MM.1S (cell line): Measurements from ENCODE around the gene GRAMD1A.
"Not testable (repeated sequence)": the region's sequence is repeated elsewhere in the genome, so short reads cannot be mapped to it uniquely, and the experiment has no call there.

ENCODE experiments used
- DNase-seq: peaks from one replicate; pipeline ENCODE4 v3.0.0-alpha.2; 2015
- H2AFZ ChIP-seq: fragments of 300-600 bp; sonication (generic); 2 replicates; pipeline ENCODE4 v1.6.0; 2016; ENCODE audit warnings: antibody characterized with exemption, low read length
- H3F3A ChIP-seq: fragments of 300-600 bp; sonication (generic); 2 replicates; pipeline ENCODE4 v1.6.1; 2016; ENCODE audit warnings: mild to moderate bottlenecking, antibody characterized with exemption, low read length, moderate library complexity, mixed read lengths; ENCODE audit not compliant: insufficient read depth
- H3K27ac ChIP-seq: fragments of 300-600 bp; sonication (generic); 2 replicates; pipeline ENCODE4 v1.5.1; 2016; ENCODE audit warnings: mild to moderate bottlenecking, low read length
- H3K27me3 ChIP-seq: fragments of 300-600 bp; sonication (generic); replicated peaks from 2 replicates; pipeline ENCODE4 v1.6.0; 2016; ENCODE audit warnings: low read length; ENCODE audit not compliant: insufficient read depth
- H3K36me3 ChIP-seq: fragments of 300-600 bp; sonication (generic); replicated peaks from 2 replicates; pipeline ENCODE4 v1.6.1; 2016; ENCODE audit warnings: mild to moderate bottlenecking, low read length, mixed read lengths; ENCODE audit not compliant: insufficient read depth
- H3K4me1 ChIP-seq: fragments of 300-600 bp; sonication (generic); 2 replicates; pipeline ENCODE4 v1.6.1; 2016; ENCODE audit warnings: low read length, mixed read lengths
- H3K4me2 ChIP-seq: fragments of 300-600 bp; sonication (generic); 2 replicates; pipeline ENCODE4 v1.6.0; 2016; ENCODE audit warnings: low read depth, low read length
- H3K4me3 ChIP-seq: fragments of 300-600 bp; sonication (generic); 2 replicates; pipeline ENCODE4 v1.5.1; 2016; ENCODE audit warnings: low read length, mixed read lengths
- H3K79me2 ChIP-seq: fragments of 300-600 bp; sonication (generic); 2 replicates; pipeline ENCODE4 v1.6.1; 2016; ENCODE audit warnings: mixed run types, low read length, mixed read lengths
- H3K9ac ChIP-seq: fragments of 300-600 bp; sonication (generic); 2 replicates; pipeline ENCODE4 v1.6.1; 2016; ENCODE audit warnings: low read length, mixed read lengths
- H3K9me2 ChIP-seq: fragments of 300-600 bp; sonication (generic); replicated peaks from 2 replicates; pipeline ENCODE4 v1.6.1; 2016; ENCODE audit warnings: mild to moderate bottlenecking, low read length, mixed read lengths; ENCODE audit not compliant: insufficient read depth
- H3K9me3 ChIP-seq: fragments of 300-600 bp; sonication (generic); replicated peaks from 2 replicates; pipeline ENCODE4 v1.6.1; 2016; ENCODE audit warnings: mild to moderate bottlenecking, low read length, mixed read lengths; ENCODE audit not compliant: insufficient read depth
- H4K20me1 ChIP-seq: fragments of 300-600 bp; sonication (generic); 2 replicates; pipeline ENCODE4 v1.6.1; 2016; ENCODE audit warnings: mild to moderate bottlenecking, low read length, moderate library complexity, mixed read lengths; ENCODE audit not compliant: insufficient read depth
- EZH2 ChIP-seq: fragments of 300-600 bp; sonication (generic); optimal IDR thresholded peaks from 2 replicates; pipeline ENCODE3; 2017; ENCODE audit warnings: low read depth, mild to moderate bottlenecking, antibody characterized with exemption, low read length, mixed read lengths
- EZH2phosphoT487 ChIP-seq: fragments of 300-600 bp; sonication (generic); IDR thresholded peaks from 2 replicates; pipeline ENCODE4 v1.6.1; 2018; ENCODE audit warnings: antibody characterized with exemption, low read length
- TF ChIP-seq, protein P1 (sequence below): fragments of 300-600 bp; sonication (generic); IDR thresholded peaks from 2 replicates; pipeline ENCODE4 v1.5.1; 2016; ENCODE audit warnings: antibody characterized with exemption, low read length, mixed read lengths

GRAMD1A gene

DNA sequence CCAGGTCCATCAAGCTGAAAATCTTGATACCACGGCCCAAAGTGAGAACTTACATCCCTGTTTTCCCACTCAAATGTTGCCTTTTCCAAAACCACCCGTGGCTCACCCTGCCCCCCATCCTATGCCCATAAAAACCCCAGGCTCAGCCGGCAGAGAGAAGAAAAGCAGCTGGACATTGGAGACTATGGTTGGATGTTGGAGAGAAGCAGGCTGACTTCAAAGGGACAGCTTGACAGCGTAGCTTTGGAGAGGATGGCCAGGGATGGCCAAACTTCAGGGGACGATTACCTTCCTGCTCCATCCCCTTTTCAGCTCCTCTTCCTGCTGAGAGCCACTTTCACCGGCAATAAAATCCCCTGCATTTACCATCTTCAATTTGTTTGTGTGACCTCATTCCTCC, 32.6 kb upstream of the GRAMD1A start:
- Histone ChIP-seq H3K9me3 (0 out of 2 replicates have a peak, but pooled peaks cover 3% of the 10 kb centered on the region), H3K4me1 (0 out of 2 replicates have a peak, but pooled peaks cover 4% of the 10 kb centered on the region), H3K9ac (no peak overlapping the region), H3K27ac (no peak overlapping the region), H3K79me2 (no peaks in the 10 kb centered on the region), H3K4me3 (no peak overlapping the region), H3K36me3 (no peaks in the 10 kb centered on the region), H3F3A (no peaks in the 10 kb centered on the region), H3K4me2 (no peak overlapping the region), H3K9me2 (no peaks in the 10 kb centered on the region), H4K20me1 (no peaks in the 10 kb centered on the region), H2AFZ (no peak overlapping the region), H3K27me3 (peaks cover 40% of the 10 kb centered on the region)
- no peak for DNase-seq
- TF ChIP-seq EZH2phosphoT487 = no peak
- TF ChIP-seq, protein P1, sequence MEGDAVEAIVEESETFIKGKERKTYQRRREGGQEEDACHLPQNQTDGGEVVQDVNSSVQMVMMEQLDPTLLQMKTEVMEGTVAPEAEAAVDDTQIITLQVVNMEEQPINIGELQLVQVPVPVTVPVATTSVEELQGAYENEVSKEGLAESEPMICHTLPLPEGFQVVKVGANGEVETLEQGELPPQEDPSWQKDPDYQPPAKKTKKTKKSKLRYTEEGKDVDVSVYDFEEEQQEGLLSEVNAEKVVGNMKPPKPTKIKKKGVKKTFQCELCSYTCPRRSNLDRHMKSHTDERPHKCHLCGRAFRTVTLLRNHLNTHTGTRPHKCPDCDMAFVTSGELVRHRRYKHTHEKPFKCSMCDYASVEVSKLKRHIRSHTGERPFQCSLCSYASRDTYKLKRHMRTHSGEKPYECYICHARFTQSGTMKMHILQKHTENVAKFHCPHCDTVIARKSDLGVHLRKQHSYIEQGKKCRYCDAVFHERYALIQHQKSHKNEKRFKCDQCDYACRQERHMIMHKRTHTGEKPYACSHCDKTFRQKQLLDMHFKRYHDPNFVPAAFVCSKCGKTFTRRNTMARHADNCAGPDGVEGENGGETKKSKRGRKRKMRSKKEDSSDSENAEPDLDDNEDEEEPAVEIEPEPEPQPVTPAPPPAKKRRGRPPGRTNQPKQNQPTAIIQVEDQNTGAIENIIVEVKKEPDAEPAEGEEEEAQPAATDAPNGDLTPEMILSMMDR = no peak
- no peak for TF ChIP-seq EZH2

GRCh38 chr19:34969721-34970120, 30.4 kb upstream of the GRAMD1A start:
- Histone ChIP-seq H3K9me3 (0 out of 2 replicates have a peak, but pooled peaks cover 3% of the 10 kb centered on the region), H3K27ac (no peak overlapping the region), H3K4me3 (no peak overlapping the region), H3K4me1 (0 out of 2 replicates have a peak, but pooled peaks cover 4% of the 10 kb centered on the region), H4K20me1 (no peaks in the 10 kb centered on the region), H2AFZ (no peak overlapping the region), H3F3A (no peaks in the 10 kb centered on the region), H3K9me2 (no peaks in the 10 kb centered on the region), H3K79me2 (no peaks in the 10 kb centered on the region), H3K36me3 (no peaks in the 10 kb centered on the region), H3K4me2 (no peak overlapping the region), H3K9ac (no peak overlapping the region), H3K27me3 (peaks cover 50% of the 10 kb centered on the region)
- TF ChIP-seq EZH2 (no peak), EZH2phosphoT487 (no peak)
- TF ChIP-seq, protein P1 = no peak
- no peak for DNase-seq

DNA sequence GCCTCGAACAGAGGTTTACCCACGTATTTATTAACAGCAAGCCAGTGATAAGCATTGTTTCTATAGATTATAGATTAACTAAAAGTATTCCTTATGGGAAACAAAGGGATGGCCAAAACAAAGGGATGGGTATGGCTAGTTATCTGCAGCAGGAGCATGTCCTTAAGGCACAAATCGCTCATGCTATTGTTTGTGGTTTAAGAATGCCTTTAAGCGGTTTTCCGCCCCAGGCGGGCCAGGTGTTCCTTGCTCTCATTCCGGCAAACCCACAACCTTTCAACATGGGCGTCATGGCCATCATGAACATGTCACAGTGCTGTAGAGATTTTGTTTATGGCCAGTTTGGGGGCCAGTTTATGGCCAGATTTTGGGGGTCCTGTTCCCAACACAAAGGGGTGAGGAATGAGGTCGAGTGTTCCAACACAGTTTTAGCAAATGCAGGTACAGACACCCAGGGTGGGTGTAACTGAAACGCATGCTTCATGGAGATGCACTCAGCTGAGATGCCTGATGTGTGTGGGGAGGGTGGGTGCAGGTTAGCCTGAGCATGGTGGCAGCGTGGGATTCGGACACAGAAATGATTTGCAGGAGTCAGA, 29.8 kb upstream of the GRAMD1A start:
- H3K27ac ChIP-seq, H3F3A ChIP-seq, H3K36me3 ChIP-seq, H3K79me2 ChIP-seq, H3K4me1 ChIP-seq, H3K9me2 ChIP-seq, H2AFZ ChIP-seq, H3K4me2 ChIP-seq, H4K20me1 ChIP-seq, H3K9ac ChIP-seq, H3K4me3 ChIP-seq, H3K9me3 ChIP-seq: not testable (repeated sequence)
- peaks cover 53% of the 10 kb centered on the region for H3K27me3 ChIP-seq
- DNase-seq = peak; percentile 54

DNA sequence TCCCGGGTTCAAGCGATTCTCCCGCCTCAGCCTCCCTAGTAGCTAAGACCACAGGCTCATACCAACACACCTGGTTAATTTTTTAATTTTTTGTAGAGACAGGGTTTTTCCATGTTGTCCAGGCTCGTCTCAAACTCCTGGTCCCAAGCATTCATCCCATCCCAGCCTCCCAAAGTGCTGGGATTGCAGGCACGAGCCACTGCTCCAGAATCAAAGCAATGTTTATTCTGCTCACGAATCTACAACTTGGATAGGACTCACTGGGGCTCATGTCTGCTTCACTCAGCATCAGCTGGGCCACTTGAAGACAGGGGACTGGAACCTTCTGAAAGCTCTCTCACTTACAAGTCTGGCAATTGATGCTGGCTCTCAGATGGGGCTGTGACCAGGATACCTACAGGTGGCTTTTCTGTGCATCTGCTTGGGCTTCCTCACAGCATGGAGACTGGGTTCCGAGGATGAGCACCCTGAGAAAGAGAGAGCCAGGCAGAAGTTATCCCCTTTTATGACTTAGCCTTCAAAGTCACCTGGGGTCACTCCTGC, 27.9 kb upstream of the GRAMD1A start:
- H3K36me3 ChIP-seq = no peaks in the 10 kb centered on the region
- DNase-seq = no peak
- no peak overlapping the region for H3K9ac ChIP-seq
- no peak for TF ChIP-seq EZH2phosphoT487
- TF ChIP-seq, protein P1 = no peak
- TF ChIP-seq EZH2 = no peak
- no peak overlapping the region for H2AFZ ChIP-seq
- H3K27me3 ChIP-seq = peaks cover 47% of the 10 kb centered on the region
- H3F3A ChIP-seq = no peaks in the 10 kb centered on the region
- no peak overlapping the region for H3K4me3 ChIP-seq
- no peaks in the 10 kb centered on the region for H3K79me2 ChIP-seq
- no peak overlapping the region for H3K4me2 ChIP-seq
- 0 out of 2 replicates have a peak, but pooled peaks cover 3% of the 10 kb centered on the region for H3K9me3 ChIP-seq
- H3K4me1 ChIP-seq = 0 out of 2 replicates have a peak, but pooled peaks cover 4% of the 10 kb centered on the region
- no peaks in the 10 kb centered on the region for H4K20me1 ChIP-seq
- no peak overlapping the region for H3K27ac ChIP-seq
- H3K9me2 ChIP-seq = no peaks in the 10 kb centered on the region
